ENCODE data around the gene OR9Q2.

The OR9Q2 gene

DNA sequence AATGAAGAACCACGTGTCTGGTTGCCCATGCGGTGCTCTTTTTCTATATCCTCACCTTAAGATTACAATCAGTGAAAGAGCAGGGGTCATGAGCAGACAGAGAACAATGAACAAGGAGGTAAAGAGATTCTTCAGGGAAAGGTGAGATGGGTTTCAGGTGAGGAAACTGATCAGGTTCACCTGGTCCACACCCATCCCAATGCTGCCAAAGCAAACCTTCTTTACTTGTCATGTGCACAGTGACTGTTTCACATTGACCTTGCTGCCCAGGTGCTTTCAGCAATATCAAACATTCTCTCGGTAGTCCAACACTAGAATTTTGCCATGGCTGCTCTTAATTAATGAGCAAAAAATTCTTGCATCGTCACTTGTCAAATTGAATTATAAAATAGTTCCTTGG lies 24.5 kb upstream of the OR9Q2 start:
- no peak for ATAC-seq (ENCODE audit: insufficient read depth, low read depth)
- no peak overlapping the region for H3K9ac ChIP-seq (ENCODE audit: low read depth, low read length)

DNA sequence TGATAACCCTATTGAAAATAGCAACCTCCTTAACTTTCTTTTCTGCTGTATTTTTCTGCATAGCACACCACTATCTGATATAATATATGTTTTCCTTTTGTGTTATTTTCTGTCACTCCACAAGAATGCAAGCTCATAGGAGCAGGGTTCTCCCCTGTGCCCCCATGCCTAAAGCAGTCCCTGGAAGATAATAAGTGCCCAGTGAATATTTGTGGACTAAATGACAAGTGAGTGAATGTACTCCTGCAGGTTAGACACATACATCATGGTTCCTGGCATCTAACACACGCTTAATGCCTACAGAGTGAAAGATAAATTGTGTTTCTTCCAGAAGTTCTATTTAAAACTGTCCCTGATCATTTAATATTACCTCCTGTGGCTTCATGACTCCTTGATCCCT lies 23.9 kb upstream of the OR9Q2 start:
- no peak for DNase-seq
- no peaks in the 10 kb centered on the region for H3K4me1 ChIP-seq (ENCODE audit: insufficient read depth, low read length)
- H3K36me3 ChIP-seq (ENCODE audit: insufficient read depth, low read length) = no peaks in the 10 kb centered on the region
- H4K20me1 ChIP-seq (ENCODE audit: insufficient read depth, low read length) = no peaks in the 10 kb centered on the region
- no peak overlapping the region for H2AFZ ChIP-seq (ENCODE audit: low read depth, low read length)
- TF ChIP-seq EZH2 (IDR thresholded peaks at IDR 0.05; ENCODE audit: borderline replicate concordance, low read depth, low read length, severe bottlenecking) = no peak
- TF ChIP-seq, protein P1, sequence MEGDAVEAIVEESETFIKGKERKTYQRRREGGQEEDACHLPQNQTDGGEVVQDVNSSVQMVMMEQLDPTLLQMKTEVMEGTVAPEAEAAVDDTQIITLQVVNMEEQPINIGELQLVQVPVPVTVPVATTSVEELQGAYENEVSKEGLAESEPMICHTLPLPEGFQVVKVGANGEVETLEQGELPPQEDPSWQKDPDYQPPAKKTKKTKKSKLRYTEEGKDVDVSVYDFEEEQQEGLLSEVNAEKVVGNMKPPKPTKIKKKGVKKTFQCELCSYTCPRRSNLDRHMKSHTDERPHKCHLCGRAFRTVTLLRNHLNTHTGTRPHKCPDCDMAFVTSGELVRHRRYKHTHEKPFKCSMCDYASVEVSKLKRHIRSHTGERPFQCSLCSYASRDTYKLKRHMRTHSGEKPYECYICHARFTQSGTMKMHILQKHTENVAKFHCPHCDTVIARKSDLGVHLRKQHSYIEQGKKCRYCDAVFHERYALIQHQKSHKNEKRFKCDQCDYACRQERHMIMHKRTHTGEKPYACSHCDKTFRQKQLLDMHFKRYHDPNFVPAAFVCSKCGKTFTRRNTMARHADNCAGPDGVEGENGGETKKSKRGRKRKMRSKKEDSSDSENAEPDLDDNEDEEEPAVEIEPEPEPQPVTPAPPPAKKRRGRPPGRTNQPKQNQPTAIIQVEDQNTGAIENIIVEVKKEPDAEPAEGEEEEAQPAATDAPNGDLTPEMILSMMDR (IDR thresholded peaks at IDR 0.05; ENCODE audit: borderline replicate concordance, extremely low read depth, low read length, poor library complexity, severe bottlenecking) = no peak
- no peak overlapping the region for H3K4me2 ChIP-seq (ENCODE audit: insufficient read depth, low read length)
- H3K9me3 ChIP-seq (ENCODE audit: insufficient read depth, low read length, severe bottlenecking) = no peaks in the 10 kb centered on the region
- ATAC-seq (ENCODE audit: insufficient read depth, low read depth) = no peak
- H3K27ac ChIP-seq (ENCODE audit: low read length) = no peak overlapping the region
- H3K79me2 ChIP-seq (ENCODE audit: insufficient read depth, low read length) = no peaks in the 10 kb centered on the region
- peaks cover 5% of the 10 kb centered on the region for H3K27me3 ChIP-seq (ENCODE audit: insufficient read depth, low read length, poor library complexity)
- H3K4me3 ChIP-seq (ENCODE audit: low read depth in 1 of 2, low read length in 2 of 2) = no peak overlapping the region
- no peak overlapping the region for H3K9ac ChIP-seq (ENCODE audit: low read depth, low read length)

More for the DNA sequence above, 24.5 kb upstream of the OR9Q2 start:
- no peaks in the 10 kb centered on the region for H4K20me1 ChIP-seq (ENCODE audit: insufficient read depth, low read length)
- no peaks in the 10 kb centered on the region for H3K9me3 ChIP-seq (ENCODE audit: insufficient read depth, low read length, severe bottlenecking)
- H3K4me1 ChIP-seq (ENCODE audit: insufficient read depth, low read length) = no peaks in the 10 kb centered on the region
- H3K27me3 ChIP-seq (ENCODE audit: insufficient read depth, low read length, poor library complexity) = peaks cover 5% of the 10 kb centered on the region
- no peak overlapping the region for H3K4me3 ChIP-seq (ENCODE audit: low read depth in 1 of 2, low read length in 2 of 2)
- H3K36me3 ChIP-seq (ENCODE audit: insufficient read depth, low read length) = no peaks in the 10 kb centered on the region
- DNase-seq = no peak
- H2AFZ ChIP-seq (ENCODE audit: low read depth, low read length) = no peak overlapping the region
- H3K79me2 ChIP-seq (ENCODE audit: insufficient read depth, low read length) = no peaks in the 10 kb centered on the region
- no peak for TF ChIP-seq EZH2 (IDR thresholded peaks at IDR 0.05; ENCODE audit: borderline replicate concordance, low read depth, low read length, severe bottlenecking)
- TF ChIP-seq, protein P1 (IDR thresholded peaks at IDR 0.05; ENCODE audit: borderline replicate concordance, extremely low read depth, low read length, poor library complexity, severe bottlenecking) = no peak
- no peak overlapping the region for H3K27ac ChIP-seq (ENCODE audit: low read length)
- no peak overlapping the region for H3K4me2 ChIP-seq (ENCODE audit: insufficient read depth, low read length)

DNA sequence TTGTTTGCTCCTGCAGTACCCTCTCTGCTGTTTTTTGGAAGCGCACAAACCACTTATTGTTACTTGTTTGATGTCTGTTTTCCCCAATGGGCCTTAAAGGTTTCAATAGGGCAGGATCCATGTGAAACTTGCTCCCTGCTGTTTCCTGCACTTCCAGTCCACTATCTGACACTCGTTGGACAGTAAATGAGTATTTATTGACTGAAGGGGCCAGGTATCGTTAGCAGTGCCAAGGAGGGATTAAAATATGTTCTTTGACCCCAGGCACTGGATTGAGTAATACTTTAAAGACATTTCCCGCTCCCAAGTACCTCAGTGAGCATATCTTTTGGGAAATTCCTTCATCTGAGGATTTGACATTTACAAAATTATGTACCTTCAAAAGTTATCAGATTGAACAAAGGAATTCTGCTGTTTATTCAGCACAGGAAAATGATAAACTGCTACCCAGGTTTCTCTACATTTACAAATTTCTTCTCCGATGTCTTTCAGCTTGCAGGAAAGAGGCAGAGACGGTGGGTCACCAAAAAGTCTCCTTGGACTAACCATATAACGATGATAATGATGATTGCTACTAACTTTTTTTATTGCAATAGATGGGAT lies 23.3 kb upstream of the OR9Q2 start:
- TF ChIP-seq, protein P1 (IDR thresholded peaks at IDR 0.05; ENCODE audit: borderline replicate concordance, extremely low read depth, low read length, poor library complexity, severe bottlenecking) = no peak
- TF ChIP-seq EZH2 (IDR thresholded peaks at IDR 0.05; ENCODE audit: borderline replicate concordance, low read depth, low read length, severe bottlenecking) = no peak

More for the DNA sequence above, 23.3 kb upstream of the OR9Q2 start:
- Histone ChIP-seq H2AFZ (ENCODE audit: low read depth, low read length) (no peak overlapping the region), H3K79me2 (ENCODE audit: insufficient read depth, low read length) (no peaks in the 10 kb centered on the region), H3K4me2 (ENCODE audit: insufficient read depth, low read length) (no peak overlapping the region), H3K9ac (ENCODE audit: low read depth, low read length) (no peak overlapping the region), H3K36me3 (ENCODE audit: insufficient read depth, low read length) (no peaks in the 10 kb centered on the region), H3K9me3 (ENCODE audit: insufficient read depth, low read length, severe bottlenecking) (no peaks in the 10 kb centered on the region), H3K4me3 (ENCODE audit: low read depth in 1 of 2, low read length in 2 of 2) (no peak overlapping the region), H3K27ac (ENCODE audit: low read length) (no peak overlapping the region), H3K4me1 (ENCODE audit: insufficient read depth, low read length) (no peaks in the 10 kb centered on the region), H3K27me3 (ENCODE audit: insufficient read depth, low read length, poor library complexity) (peaks cover 5% of the 10 kb centered on the region), H4K20me1 (ENCODE audit: insufficient read depth, low read length) (no peaks in the 10 kb centered on the region)
- no peak for DNase-seq
- ATAC-seq (ENCODE audit: insufficient read depth, low read depth) = no peak

All from DND-41 (cell line).